Prostate gland (tissue), 2 donors: ENCODE results near the gene ZCCHC10. TPM values are rescaled to one million over a fixed set of nuclear protein-coding genes. Genes with fewer than 3 reads are reported as not detected.

Source experiments
- DNase-seq: peaks from one replicate; pipeline ENCODE4 v3.0.0-alpha.2; 2019; ENCODE audit warnings: low spot score
- H3K27ac ChIP-seq, 2 donors: fragments of 200-600 bp; sonication (generic); 2 replicates each; pipeline ENCODE4 v1.5.1; 2017 to 2019
- H3K27me3 ChIP-seq: fragments of 200-600 bp; sonication (generic); replicated peaks from 2 replicates; pipeline ENCODE4 v1.5.1; 2019; ENCODE audit not compliant: insufficient read depth
- H3K36me3 ChIP-seq, 2 donors: fragments of 200-600 bp; sonication (generic); 1 replicate in 1 of 2; 2 replicates in 1 of 2; pipeline versions ENCODE4 v1.5.1 to v1.8.1; 2017 to 2019
- H3K4me1 ChIP-seq: fragments of 200-600 bp; sonication (generic); replicated peaks from 2 replicates; pipeline ENCODE4 v1.5.1; 2019
- H3K4me3 ChIP-seq, 2 donors: fragments of 200-600 bp; sonication (generic); 2 replicates each; pipeline ENCODE4 v1.5.1; 2017 to 2019
- H3K9me3 ChIP-seq: fragments of 200-600 bp; sonication (generic); 2 replicates; pipeline ENCODE4 v1.5.1; 2017
- POLR2A ChIP-seq: fragments of 450-650 bp; IDR thresholded peaks from one replicate; pipeline ENCODE4 v1.6.1; 2016; ENCODE audit warnings: antibody characterized with exemption, mild to moderate bottlenecking
- POLR2AphosphoS5 ChIP-seq: sonication (generic); formaldehyde crosslinking; IDR thresholded peaks from one replicate; pipeline ENCODE4 v1.6.1; 2017; ENCODE audit warnings: antibody characterized with exemption
- WGBS: methylation state at CpG from one replicate; pipeline ENCODE4 v1.1.5; 2018; 5-methylcytosine and 5-hydroxymethylcytosine counted together
- intact Hi-C: fragments of 100-400 bp; cut with DNase I; formaldehyde crosslinking; loops from one replicate; pipeline ENCODE4 v1.14.2; 2022
- total RNA-seq, 2 donors: library from RNA; depleted of rRNA; stranded (reverse); fragments of >200 nt; gene quantifications; one replicate each; pipeline ENCODE4 v1.1.0, GENCODE V29; 2016
- TF ChIP-seq, protein P1 (sequence below), 4 experiments: fragments of 200-600 bp in 2 of 4; fragments of 450-650 bp in 2 of 4; sonication (generic) in 2 of 4; IDR thresholded peaks; 1 replicate in 3 of 4; 2 replicates in 1 of 4; pipeline ENCODE4 v1.5.1; 2016 to 2019; ENCODE audit warnings: antibody characterized with exemption in 4 of 4, mild to moderate bottlenecking in 2 of 4, moderate library complexity in 2 of 4

Gene ZCCHC10
- total RNA-seq, 2 donors from 2014 or later, result 7.8 to 10.5 TPM

DNA sequence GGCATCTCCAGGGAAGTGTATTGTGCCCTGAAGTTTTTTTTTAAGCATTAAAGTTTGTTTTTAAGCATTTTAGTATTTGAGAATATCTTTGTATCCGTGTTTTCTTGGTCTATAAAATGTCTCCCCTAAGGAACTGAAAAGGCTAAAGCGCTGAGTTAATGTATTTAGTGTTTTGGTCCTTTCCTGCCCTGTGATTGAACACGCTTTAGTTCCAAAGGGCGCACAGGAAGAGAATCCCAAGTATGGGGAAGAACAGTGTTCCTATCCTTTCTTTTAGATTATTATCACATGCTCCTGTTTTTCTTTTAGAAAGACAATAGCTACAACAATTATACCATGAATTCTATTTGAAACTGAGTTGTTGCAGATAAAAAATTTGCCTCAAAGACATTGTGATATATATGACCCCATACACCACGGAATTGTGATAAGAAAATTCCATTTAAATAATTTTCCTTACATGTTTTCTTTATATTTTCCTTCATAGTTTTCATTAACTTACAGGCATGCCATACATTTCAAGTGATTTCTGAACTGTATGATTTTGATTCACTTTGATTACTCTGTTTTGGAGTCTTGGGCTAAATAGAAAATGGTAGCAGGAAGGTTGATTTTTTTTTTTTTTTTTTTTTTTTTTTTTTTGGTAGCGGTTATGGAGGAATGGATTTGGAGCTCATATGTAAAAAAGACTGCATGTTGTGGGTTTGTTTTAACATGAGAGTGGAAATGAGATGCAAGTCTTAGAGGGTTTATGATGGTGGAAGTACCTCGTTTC is 28.5 kb upstream of the ZCCHC10 start:
- H3K4me1 ChIP-seq, result peaks cover 3% of the 10 kb centered on the region
- H3K27ac ChIP-seq, result no peak overlapping the region
- no peak overlapping the region for H3K4me3 ChIP-seq
- H3K9me3 ChIP-seq, result no peaks in the 10 kb centered on the region
- 81% methylated on average over 7 of the region's 7 CpGs for WGBS
- no peaks in the 10 kb centered on the region for H3K36me3 ChIP-seq
- no peak for DNase-seq
- H3K27me3 ChIP-seq, result no peaks in the 10 kb centered on the region
- intact Hi-C loops, result loop anchor here (10.0 kb wide), 1 partner anchor 230 kb away; no protein-coding TSS in a partner anchor
- TF ChIP-seq, protein P1, sequence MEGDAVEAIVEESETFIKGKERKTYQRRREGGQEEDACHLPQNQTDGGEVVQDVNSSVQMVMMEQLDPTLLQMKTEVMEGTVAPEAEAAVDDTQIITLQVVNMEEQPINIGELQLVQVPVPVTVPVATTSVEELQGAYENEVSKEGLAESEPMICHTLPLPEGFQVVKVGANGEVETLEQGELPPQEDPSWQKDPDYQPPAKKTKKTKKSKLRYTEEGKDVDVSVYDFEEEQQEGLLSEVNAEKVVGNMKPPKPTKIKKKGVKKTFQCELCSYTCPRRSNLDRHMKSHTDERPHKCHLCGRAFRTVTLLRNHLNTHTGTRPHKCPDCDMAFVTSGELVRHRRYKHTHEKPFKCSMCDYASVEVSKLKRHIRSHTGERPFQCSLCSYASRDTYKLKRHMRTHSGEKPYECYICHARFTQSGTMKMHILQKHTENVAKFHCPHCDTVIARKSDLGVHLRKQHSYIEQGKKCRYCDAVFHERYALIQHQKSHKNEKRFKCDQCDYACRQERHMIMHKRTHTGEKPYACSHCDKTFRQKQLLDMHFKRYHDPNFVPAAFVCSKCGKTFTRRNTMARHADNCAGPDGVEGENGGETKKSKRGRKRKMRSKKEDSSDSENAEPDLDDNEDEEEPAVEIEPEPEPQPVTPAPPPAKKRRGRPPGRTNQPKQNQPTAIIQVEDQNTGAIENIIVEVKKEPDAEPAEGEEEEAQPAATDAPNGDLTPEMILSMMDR (IDR thresholded peaks at IDR 0.05), result no peak
- TF ChIP-seq POLR2A (no peak), POLR2AphosphoS5 (no peak)

DNA sequence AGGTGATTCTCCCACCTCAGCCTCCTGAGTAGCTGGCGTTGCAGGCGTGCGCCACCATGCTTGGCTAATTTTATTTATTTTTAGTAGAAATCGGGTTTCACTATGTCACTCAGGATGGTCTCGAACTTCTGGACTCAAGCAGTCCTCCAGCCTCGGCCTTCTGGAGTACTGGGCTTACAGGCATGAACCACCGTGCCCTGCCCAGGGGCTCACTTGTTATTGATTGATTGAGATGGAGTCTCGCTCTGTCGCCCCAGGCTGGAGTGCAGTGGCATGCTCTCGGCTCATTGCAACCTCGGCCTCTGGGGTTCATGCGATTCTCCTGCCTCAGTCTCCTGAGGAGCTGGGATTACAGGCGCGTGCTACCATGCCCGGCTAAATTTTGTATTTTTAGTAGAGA is 27.1 kb upstream of the ZCCHC10 start:
- Histone ChIP-seq H3K27me3 (no peaks in the 10 kb centered on the region), H3K27ac (no peak overlapping the region), H3K36me3 (no peaks in the 10 kb centered on the region), H3K9me3 (no peaks in the 10 kb centered on the region), H3K4me1 (peaks cover 3% of the 10 kb centered on the region), H3K4me3 (peak overlapping the region in 1 of 2 donors; percentile 94)
- intact Hi-C loops, result loop anchor here (10.0 kb wide), 1 partner anchor 229 kb away; no protein-coding TSS in a partner anchor
- WGBS, result 95% methylated on average over 15 of the region's 15 CpGs
- TF ChIP-seq POLR2A (no peak), POLR2AphosphoS5 (no peak)
- TF ChIP-seq, protein P1 (IDR thresholded peaks at IDR 0.05), result no peak
- no peak for DNase-seq

DNA sequence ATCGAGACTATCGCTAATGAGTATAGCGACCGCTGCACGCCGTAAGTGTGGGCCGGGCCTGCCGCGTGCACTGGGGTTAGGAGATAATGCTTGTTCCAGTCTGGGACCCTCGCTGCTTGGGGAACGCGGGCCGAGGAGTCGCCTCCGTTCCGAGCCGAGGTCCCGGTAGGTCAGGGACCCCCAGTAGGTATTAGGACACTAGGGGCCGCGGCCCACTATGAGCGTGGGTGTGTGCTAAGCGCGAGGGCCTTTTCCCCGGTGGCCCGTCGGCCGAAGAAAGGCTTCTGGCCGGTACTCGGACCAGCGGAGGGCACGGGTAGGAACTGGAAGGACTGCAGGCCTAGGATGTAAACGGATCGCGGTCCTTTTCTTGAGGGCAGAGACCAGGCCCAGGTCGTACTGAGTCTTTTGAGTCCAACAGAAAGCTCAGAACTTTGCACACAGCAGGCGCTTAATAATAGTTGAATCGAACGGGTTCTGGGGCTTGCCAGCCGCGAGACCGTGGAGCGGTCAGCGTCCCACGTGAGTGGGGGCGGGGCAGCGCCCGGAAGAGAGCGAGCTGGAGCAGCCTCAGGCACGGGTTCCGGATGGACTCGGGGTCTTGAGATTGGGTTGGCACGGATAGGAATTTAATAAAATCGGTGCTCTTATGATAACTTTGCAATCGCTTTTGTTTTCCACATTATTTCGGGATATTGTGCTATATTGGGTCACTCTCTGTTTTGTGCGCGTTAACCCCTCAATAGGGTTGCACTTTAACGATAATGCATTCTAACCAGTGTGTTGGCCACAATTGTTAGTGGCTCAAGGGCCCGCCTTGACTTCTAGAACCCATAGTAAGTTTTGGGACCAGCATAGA is 26.2 kb upstream of the ZCCHC10 start:
- Histone ChIP-seq H3K9me3 (no peaks in the 10 kb centered on the region), H3K4me1 (peaks cover 3% of the 10 kb centered on the region), H3K27ac (peak overlapping the region; percentile 100), H3K4me3 (peak overlapping the region; percentile 94 to 95), H3K27me3 (no peaks in the 10 kb centered on the region), H3K36me3 (no peaks in the 10 kb centered on the region)
- peak; percentile 36 for DNase-seq
- TF ChIP-seq POLR2A (peak; percentile 46), POLR2AphosphoS5 (peak; percentile 46)
- TF ChIP-seq, protein P1 (IDR thresholded peaks at IDR 0.05), result no peak
- WGBS, result 3% methylated on average over 34 of the region's 59 CpGs
- intact Hi-C loops, result loop anchor here (10.0 kb wide), 1 partner anchor 228 kb away; no protein-coding TSS in a partner anchor

DNA sequence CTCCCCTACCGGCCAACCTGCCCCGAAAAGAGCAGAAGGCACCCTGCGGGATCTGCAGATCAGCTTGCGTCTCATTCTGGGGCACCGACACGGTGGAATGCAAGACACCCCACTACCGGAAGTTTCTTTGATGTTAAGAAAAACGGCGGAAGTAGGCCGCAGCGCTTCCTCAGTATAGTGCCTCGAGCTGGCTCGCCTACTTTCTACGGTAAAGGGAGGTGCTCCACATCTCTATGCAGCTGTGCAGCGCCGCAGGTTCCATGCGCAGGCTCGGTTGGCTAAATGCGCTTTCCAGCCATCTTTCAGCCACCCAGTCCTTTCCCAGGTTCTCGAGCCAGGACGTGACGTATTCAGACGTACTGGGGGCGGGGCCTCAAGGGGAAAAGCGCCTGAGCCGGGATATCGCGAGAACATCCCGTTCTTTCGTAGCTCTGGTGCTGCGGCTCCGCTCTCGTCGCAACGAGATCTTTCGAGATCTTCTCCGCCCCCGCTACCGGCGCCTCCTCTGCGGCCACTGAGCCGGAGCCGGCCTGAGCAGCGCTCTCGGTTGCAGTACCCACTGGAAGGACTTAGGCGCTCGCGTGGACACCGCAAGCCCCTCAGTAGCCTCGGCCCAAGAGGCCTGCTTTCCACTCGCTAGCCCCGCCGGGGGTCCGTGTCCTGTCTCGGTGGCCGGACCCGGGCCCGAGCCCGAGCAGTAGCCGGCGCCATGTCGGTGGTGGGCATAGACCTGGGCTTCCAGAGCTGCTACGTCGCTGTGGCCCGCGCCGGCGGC is 25.4 kb upstream of the ZCCHC10 start, which contains the start of gene HSPA4:
Gene HSPA4 (plus strand): TSS at position 472 of the 775 bp plus-strand sequence. CDS start 238 bp downstream, at position 710.
- no peaks in the 10 kb centered on the region for H3K36me3 ChIP-seq
- peaks cover 3% of the 10 kb centered on the region for H3K4me1 ChIP-seq
- TF ChIP-seq POLR2AphosphoS5 (peak; percentile 99), POLR2A (peak; percentile 95)
- TF ChIP-seq, protein P1 (IDR thresholded peaks at IDR 0.05), result peak in 1 of 4 experiments; percentile 7
- no peaks in the 10 kb centered on the region for H3K9me3 ChIP-seq
- peak; percentile 98 for DNase-seq
- no peaks in the 10 kb centered on the region for H3K27me3 ChIP-seq
- WGBS, result under 1% methylated on average over 53 of the region's 68 CpGs
- H3K4me3 ChIP-seq, result peak within 1 kb of the TSS; percentile 94 to 95
- intact Hi-C loops, result loop anchor here (2.0 to 10.0 kb wide), 2 partner anchors 89 to 227 kb away; partner anchors contain the start of gene AFF4
- H3K27ac ChIP-seq, result peak within 1 kb of the TSS; percentile 100
